ENCODE measurements around the gene DFFB. TPM values are rescaled to one million over a fixed set of nuclear protein-coding genes. Genes with fewer than 3 reads are reported as not detected.

The DFFB gene
- total and polyA plus RNA-seq, 2 of the 13 experiments (the other 11 are each of a cell fraction or from before 2014, with no cell fraction given): 4.6 to 9.3 TPM

DNA sequence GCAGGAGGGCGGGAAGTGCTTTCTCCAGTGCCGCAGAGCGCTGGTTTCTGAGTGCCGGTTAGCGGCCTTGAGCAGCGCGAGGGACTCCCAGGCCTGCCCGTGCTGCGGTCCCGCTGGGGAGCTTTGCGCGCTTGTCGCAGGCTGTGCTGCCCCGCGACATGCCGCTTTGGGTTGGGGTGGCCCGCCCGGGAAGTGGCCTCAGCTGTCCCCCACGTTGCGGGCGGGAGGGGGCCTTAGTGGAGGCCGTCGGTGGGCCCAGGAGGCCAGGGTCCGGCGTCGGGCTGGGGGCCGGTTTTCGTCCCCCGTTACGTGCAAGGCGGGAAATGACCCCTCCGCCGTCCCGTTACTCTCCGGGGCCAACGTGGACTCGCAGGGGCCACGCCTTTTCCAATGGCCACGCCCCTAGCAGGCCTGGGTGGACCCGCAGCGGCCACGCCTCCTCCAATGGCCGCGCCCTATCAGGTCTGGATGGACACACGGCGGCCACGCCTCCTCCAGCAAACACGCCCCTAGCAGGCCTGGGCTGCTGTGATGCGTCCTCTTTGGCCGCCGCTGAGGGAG lies 43.8 kb downstream of the DFFB start (continued):
- TF ChIP-seq, protein P1, sequence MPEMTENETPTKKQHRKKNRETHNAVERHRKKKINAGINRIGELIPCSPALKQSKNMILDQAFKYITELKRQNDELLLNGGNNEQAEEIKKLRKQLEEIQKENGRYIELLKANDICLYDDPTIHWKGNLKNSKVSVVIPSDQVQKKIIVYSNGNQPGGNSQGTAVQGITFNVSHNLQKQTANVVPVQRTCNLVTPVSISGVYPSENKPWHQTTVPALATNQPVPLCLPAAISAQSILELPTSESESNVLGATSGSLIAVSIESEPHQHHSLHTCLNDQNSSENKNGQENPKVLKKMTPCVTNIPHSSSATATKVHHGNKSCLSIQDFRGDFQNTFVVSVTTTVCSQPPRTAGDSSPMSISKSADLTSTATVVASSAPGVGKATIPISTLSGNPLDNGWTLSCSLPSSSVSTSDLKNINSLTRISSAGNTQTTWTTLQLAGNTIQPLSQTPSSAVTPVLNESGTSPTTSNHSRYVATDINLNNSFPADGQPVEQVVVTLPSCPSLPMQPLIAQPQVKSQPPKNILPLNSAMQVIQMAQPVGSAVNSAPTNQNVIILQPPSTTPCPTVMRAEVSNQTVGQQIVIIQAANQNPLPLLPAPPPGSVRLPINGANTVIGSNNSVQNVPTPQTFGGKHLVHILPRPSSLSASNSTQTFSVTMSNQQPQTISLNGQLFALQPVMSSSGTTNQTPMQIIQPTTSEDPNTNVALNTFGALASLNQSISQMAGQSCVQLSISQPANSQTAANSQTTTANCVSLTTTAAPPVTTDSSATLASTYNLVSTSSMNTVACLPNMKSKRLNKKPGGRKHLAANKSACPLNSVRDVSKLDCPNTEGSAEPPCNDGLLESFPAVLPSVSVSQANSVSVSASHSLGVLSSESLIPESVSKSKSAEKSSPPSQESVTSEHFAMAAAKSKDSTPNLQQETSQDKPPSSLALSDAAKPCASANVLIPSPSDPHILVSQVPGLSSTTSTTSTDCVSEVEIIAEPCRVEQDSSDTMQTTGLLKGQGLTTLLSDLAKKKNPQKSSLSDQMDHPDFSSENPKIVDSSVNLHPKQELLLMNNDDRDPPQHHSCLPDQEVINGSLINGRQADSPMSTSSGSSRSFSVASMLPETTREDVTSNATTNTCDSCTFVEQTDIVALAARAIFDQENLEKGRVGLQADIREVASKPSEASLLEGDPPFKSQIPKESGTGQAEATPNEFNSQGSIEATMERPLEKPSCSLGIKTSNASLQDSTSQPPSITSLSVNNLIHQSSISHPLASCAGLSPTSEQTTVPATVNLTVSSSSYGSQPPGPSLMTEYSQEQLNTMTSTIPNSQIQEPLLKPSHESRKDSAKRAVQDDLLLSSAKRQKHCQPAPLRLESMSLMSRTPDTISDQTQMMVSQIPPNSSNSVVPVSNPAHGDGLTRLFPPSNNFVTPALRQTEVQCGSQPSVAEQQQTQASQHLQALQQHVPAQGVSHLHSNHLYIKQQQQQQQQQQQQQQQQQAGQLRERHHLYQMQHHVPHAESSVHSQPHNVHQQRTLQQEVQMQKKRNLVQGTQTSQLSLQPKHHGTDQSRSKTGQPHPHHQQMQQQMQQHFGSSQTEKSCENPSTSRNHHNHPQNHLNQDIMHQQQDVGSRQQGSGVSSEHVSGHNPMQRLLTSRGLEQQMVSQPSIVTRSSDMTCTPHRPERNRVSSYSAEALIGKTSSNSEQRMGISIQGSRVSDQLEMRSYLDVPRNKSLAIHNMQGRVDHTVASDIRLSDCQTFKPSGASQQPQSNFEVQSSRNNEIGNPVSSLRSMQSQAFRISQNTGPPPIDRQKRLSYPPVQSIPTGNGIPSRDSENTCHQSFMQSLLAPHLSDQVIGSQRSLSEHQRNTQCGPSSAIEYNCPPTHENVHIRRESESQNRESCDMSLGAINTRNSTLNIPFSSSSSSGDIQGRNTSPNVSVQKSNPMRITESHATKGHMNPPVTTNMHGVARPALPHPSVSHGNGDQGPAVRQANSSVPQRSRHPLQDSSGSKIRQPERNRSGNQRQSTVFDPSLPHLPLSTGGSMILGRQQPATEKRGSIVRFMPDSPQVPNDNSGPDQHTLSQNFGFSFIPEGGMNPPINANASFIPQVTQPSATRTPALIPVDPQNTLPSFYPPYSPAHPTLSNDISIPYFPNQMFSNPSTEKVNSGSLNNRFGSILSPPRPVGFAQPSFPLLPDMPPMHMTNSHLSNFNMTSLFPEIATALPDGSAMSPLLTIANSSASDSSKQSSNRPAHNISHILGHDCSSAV (CRISPR knock-in tag; IDR thresholded peaks at IDR 0.05; ENCODE audit: borderline replicate concordance): 0 out of 2 replicates have a peak, but pooled peaks have one; percentile 7
- TF ChIP-seq TBX2 (CRISPR knock-in tag; IDR thresholded peaks at IDR 0.05; ENCODE audit: borderline replicate concordance) (peak; percentile 56), ZNF451 (CRISPR knock-in tag; IDR thresholded peaks at IDR 0.05) (peak; percentile 50; the same call in 1 of the 2 replicates), ZBTB42 (CRISPR knock-in tag; IDR thresholded peaks at IDR 0.05) (no peak; the same call in 1 of the 2 replicates), NFYB (CRISPR knock-in tag; IDR thresholded peaks at IDR 0.05) (peak; percentile 61), HDAC1 (CRISPR knock-in tag; IDR thresholded peaks at IDR 0.05) (peak; percentile 89), IKZF4 (CRISPR knock-in tag; IDR thresholded peaks at IDR 0.05; ENCODE audit: borderline replicate concordance, low read depth, not compliant biosample characterization) (no peak), ZNF768 (CRISPR knock-in tag; IDR thresholded peaks at IDR 0.05) (peak; percentile 36), ZSCAN30 (CRISPR knock-in tag; IDR thresholded peaks at IDR 0.05) (no peak), ZNF792 (CRISPR knock-in tag; IDR thresholded peaks at IDR 0.05) (no peak), HNRNPL (IDR thresholded peaks at IDR 0.05; ENCODE audit: low read depth, low read length) (no peak), DPF2 (CRISPR knock-in tag; IDR thresholded peaks at IDR 0.05; ENCODE audit: borderline replicate concordance, low read depth) (no peak), ZNF546 (CRISPR knock-in tag; conservative IDR thresholded peaks at IDR 0.05) (peak; percentile 69; the same call in 1 of the 2 replicates)
- TF ChIP-seq, protein P2, sequence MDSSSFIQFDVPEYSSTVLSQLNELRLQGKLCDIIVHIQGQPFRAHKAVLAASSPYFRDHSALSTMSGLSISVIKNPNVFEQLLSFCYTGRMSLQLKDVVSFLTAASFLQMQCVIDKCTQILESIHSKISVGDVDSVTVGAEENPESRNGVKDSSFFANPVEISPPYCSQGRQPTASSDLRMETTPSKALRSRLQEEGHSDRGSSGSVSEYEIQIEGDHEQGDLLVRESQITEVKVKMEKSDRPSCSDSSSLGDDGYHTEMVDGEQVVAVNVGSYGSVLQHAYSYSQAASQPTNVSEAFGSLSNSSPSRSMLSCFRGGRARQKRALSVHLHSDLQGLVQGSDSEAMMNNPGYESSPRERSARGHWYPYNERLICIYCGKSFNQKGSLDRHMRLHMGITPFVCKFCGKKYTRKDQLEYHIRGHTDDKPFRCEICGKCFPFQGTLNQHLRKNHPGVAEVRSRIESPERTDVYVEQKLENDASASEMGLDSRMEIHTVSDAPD (CRISPR knock-in tag; IDR thresholded peaks at IDR 0.05): no peak
- TF ChIP-seq, protein P3, sequence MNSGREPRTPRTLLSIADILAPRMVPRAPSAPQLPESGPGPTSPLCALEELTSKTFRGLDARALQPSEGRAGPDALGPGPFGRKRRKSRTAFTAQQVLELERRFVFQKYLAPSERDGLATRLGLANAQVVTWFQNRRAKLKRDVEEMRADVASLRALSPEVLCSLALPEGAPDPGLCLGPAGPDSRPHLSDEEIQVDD (CRISPR knock-in tag; IDR thresholded peaks at IDR 0.05; ENCODE audit: borderline replicate concordance): peak; percentile 57; the same call in 1 of the 2 replicates
- TF ChIP-seq, protein P4, sequence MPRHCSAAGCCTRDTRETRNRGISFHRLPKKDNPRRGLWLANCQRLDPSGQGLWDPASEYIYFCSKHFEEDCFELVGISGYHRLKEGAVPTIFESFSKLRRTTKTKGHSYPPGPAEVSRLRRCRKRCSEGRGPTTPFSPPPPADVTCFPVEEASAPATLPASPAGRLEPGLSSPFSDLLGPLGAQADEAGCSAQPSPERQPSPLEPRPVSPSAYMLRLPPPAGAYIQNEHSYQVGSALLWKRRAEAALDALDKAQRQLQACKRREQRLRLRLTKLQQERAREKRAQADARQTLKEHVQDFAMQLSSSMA (CRISPR knock-in tag; IDR thresholded peaks at IDR 0.05): no peak

All from HepG2 (cell line).